ENCODE measurements around the gene CTIF.

- TF ChIP-seq CTCF (IDR thresholded peaks at IDR 0.05): no peak
- no peak for TF ChIP-seq POLR2AphosphoS5 (IDR thresholded peaks at IDR 0.05; ENCODE audit: low read depth, low read length)
These were observed 14.4 kb downstream of the CTIF start for GRCh38 chr18:48553236-48553635.
